A673 (cell line): ENCODE data around the gene GDF7. TPM values are rescaled to one million over a fixed set of nuclear protein-coding genes. Genes with fewer than 3 reads are reported as not detected.

ENCODE experiments used
- BruUV-seq: library from RNA; stranded (reverse); fragments of 400-500 nt; replicated peaks from 2 replicates; lab custom pipeline; 2021; lab: Mats Ljungman, UMichigan
- CTCF ChIA-PET: fragments of 300-600 bp; sonication (Branson Sonifier 250); formaldehyde crosslinking; loops from one replicate; lab custom pipeline; 2022; ENCODE audit warnings: antibody characterized with exemption; lab: Charles Lee
- POLR2A ChIA-PET: fragments of 300-600 bp; sonication (Branson Sonifier 250); formaldehyde crosslinking; loops from one replicate; lab custom pipeline; 2022; ENCODE audit warnings: antibody characterized with exemption; ENCODE audit not compliant: low non-redundant PET; lab: Charles Lee
- DNase-seq: peaks from one replicate; pipeline ENCODE4 v3.0.0-alpha.2; 2015; ENCODE audit warnings: low spot score
- H3K27ac ChIP-seq: fragments of 200-600 bp; sonication (generic); 2 replicates; pipeline ENCODE4 v1.5.1; 2016; ENCODE audit warnings: mixed run types, low read depth, mild to moderate bottlenecking, mixed read lengths, antibody characterized with exemption, low read length; ENCODE audit not compliant: poor library complexity, severe bottlenecking
- H3K27me3 ChIP-seq: fragments of 200-600 bp; sonication (generic); replicated peaks from 2 replicates; pipeline ENCODE4 v1.6.1; 2017; ENCODE audit warnings: mixed run types, low read depth, mild to moderate bottlenecking, mixed read lengths, antibody characterized with exemption, low read length; ENCODE audit not compliant: insufficient read depth, poor library complexity
- H3K36me3 ChIP-seq: fragments of 200-600 bp; sonication (generic); 2 replicates; pipeline ENCODE4 v1.6.1; 2016; ENCODE audit warnings: mixed run types, mild to moderate bottlenecking, mixed read lengths, antibody characterized with exemption, low read length; ENCODE audit not compliant: insufficient read depth, poor library complexity, severe bottlenecking
- H3K4me1 ChIP-seq: fragments of 200-600 bp; sonication (generic); 2 replicates; pipeline ENCODE4 v1.6.1; 2017; ENCODE audit warnings: mixed run types, mild to moderate bottlenecking, mixed read lengths, antibody characterized with exemption, low read length; ENCODE audit not compliant: insufficient read depth, poor library complexity, severe bottlenecking
- H3K4me3 ChIP-seq: fragments of 200-600 bp; sonication (generic); 2 replicates; pipeline ENCODE4 v1.5.1; 2016; ENCODE audit warnings: low read depth, mixed run types, mild to moderate bottlenecking, mixed read lengths, low read length; ENCODE audit not compliant: poor library complexity, severe bottlenecking
- H3K9me3 ChIP-seq: fragments of 200-600 bp; sonication (generic); 2 replicates; pipeline ENCODE4 v1.6.1; 2016; ENCODE audit warnings: mixed run types, low read depth, mild to moderate bottlenecking, mixed read lengths, antibody characterized with exemption, low read length; ENCODE audit not compliant: poor library complexity, severe bottlenecking
- EZH2 ChIP-seq: fragments of 200-600 bp; sonication (generic); IDR thresholded peaks from 2 replicates; pipeline ENCODE4 v1.6.1; 2017; ENCODE audit warnings: borderline replicate concordance, low read depth, mild to moderate bottlenecking, mixed read lengths, antibody characterized with exemption, low read length; ENCODE audit not compliant: poor library complexity, severe bottlenecking
- intact Hi-C: fragments of 100-400 bp; cut with micrococcal nuclease; formaldehyde crosslinking; loops from one replicate; pipeline ENCODE4 v1.10.0; 2022; ENCODE audit not compliant: unreplicated experiment
- total RNA-seq: library from RNA; stranded (reverse); gene quantifications from 2 replicates; pipeline ENCODE4 v1.2.3, GENCODE V29; 2021
- TF ChIP-seq, protein P1 (sequence below): fragments of 300-800, 200-600 bp; sonication (generic); conservative IDR thresholded peaks from 2 replicates; pipeline ENCODE4 v1.5.1; 2017; ENCODE audit warnings: low read depth, mild to moderate bottlenecking, antibody characterized with exemption, low read length, moderate library complexity, mixed read lengths

Gene GDF7
- total RNA-seq, 1 experiment from 2014 or later: not detected

DNA sequence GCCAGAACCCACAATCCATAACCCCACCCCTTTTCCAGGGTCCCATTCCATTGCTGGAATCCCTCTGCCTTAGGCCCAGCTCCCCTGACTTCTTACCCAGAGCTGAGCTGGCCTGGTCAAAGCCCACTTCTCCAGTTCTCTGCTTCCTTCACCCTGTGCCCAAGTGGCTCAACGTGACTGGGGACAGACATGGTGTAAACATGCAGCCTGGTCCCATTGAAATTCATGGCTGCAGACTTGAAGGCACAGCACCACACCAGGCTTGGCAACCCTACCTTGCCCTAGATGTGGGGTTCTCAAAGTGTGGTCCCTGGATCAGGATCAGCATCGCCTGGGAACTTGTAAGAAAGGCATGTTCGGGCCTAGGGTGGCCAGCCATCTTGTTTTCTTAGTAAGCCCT lies 19.7 kb upstream of the GDF7 start:
- no peaks in the 10 kb centered on the region for H3K4me1 ChIP-seq
- no peak for DNase-seq
- intact Hi-C loops: loop anchor here (10.0 kb wide), 1 partner anchor 422 kb away; the partner anchor contains the start of gene SDC1
- H3K27ac ChIP-seq: no peak overlapping the region
- H3K36me3 ChIP-seq: no peaks in the 10 kb centered on the region
- no peak overlapping the region for H3K4me3 ChIP-seq
- POLR2A ChIA-PET: no interaction called here
- H3K9me3 ChIP-seq: no peaks in the 10 kb centered on the region
- no peak for TF ChIP-seq EZH2
- TF ChIP-seq, protein P1, sequence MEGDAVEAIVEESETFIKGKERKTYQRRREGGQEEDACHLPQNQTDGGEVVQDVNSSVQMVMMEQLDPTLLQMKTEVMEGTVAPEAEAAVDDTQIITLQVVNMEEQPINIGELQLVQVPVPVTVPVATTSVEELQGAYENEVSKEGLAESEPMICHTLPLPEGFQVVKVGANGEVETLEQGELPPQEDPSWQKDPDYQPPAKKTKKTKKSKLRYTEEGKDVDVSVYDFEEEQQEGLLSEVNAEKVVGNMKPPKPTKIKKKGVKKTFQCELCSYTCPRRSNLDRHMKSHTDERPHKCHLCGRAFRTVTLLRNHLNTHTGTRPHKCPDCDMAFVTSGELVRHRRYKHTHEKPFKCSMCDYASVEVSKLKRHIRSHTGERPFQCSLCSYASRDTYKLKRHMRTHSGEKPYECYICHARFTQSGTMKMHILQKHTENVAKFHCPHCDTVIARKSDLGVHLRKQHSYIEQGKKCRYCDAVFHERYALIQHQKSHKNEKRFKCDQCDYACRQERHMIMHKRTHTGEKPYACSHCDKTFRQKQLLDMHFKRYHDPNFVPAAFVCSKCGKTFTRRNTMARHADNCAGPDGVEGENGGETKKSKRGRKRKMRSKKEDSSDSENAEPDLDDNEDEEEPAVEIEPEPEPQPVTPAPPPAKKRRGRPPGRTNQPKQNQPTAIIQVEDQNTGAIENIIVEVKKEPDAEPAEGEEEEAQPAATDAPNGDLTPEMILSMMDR: no peak
- no peaks in the 10 kb centered on the region for H3K27me3 ChIP-seq
- BruUV-seq: no TSS peak
- CTCF ChIA-PET: interaction anchor here (1.7 kb wide), 1 partner anchor 14 kb away, joined by 4 read pairs; no protein-coding TSS in a partner anchor

DNA sequence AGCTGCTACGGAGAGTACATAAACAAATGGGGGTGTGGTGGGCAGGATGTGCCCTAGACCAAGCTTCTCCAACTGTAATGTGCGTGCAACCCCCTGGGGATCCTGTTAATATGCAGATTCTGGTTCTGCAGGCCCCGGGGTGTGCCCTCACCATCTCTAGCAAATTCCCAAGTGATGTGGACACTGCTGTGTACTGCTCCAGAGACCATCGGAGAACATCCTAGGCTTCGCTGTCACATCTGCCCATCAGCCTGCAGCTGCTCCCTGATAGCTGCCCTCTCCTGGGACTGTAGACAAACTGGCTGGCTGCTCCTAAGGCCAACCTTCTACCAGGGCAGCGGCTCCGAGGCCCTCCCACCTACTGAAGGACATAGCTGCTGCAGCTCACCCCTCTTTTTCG lies 19.2 kb upstream of the GDF7 start:
- no peak overlapping the region for H3K4me3 ChIP-seq
- no peaks in the 10 kb centered on the region for H3K9me3 ChIP-seq
- BruUV-seq: no TSS peak
- ChIA-PET CTCF (interaction anchor here (1.7 kb wide), 1 partner anchor 14 kb away, joined by 4 read pairs; no protein-coding TSS in a partner anchor), POLR2A (no interaction called here)
- H3K4me1 ChIP-seq: no peaks in the 10 kb centered on the region
- no peaks in the 10 kb centered on the region for H3K27me3 ChIP-seq
- intact Hi-C loops: loop anchor here (10.0 kb wide), 1 partner anchor 423 kb away; the partner anchor contains the start of gene SDC1
- no peaks in the 10 kb centered on the region for H3K36me3 ChIP-seq
- TF ChIP-seq EZH2: no peak
- DNase-seq: no peak
- H3K27ac ChIP-seq: no peak overlapping the region

DNA sequence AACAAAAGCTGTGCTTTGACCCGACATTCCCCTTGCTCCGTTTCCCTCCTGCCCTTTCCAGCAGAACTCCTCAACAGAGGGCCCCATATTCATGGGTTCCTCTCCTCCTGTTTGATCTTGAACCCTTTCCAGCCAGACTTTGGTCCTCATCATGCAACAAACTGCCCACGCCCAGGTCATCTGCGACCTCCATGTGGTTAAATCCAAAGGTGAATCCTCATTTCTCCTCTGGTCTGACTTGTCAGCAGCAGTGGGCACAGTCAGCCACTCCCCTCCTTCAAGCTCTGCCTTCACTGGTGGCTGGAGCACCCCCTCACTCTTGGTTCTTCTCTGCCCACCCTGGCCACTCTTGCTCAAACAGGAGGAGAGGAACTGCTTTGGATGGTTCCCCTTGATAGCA lies 18.7 kb upstream of the GDF7 start:
- no TSS peak for BruUV-seq
- ChIA-PET CTCF (interaction anchor here (1.7 kb wide), 1 partner anchor 13 kb away, joined by 4 read pairs; no protein-coding TSS in a partner anchor), POLR2A (no interaction called here)
- Histone ChIP-seq H3K9me3 (no peaks in the 10 kb centered on the region), H3K4me1 (no peaks in the 10 kb centered on the region), H3K4me3 (no peak overlapping the region), H3K36me3 (no peaks in the 10 kb centered on the region), H3K27ac (no peak overlapping the region), H3K27me3 (no peaks in the 10 kb centered on the region)
- intact Hi-C loops: loop anchor here (10.0 kb wide), 1 partner anchor 423 kb away; the partner anchor contains the start of gene SDC1
- no peak for DNase-seq
- TF ChIP-seq, protein P1: no peak
- TF ChIP-seq EZH2: no peak

DNA sequence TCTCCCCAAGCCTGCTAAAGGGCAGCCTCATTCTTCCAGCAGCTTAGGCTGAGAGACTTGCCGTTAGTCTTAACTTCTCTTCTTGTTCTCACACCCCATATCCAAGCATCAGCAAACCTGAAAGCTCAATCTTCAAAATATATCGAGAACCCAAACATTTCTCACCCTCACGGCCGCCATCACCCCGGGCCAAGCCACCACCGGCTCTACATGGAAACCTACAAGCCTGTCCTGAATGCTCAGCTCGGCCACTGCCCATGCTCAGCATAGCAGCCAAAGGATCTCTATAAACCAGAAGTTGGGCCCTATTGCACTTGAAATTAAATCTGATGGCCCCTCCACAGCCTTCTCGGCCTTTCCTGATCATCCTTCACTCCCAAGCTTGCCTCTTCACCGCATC lies 18.1 kb upstream of the GDF7 start:
- DNase-seq: no peak
- Histone ChIP-seq H3K9me3 (no peaks in the 10 kb centered on the region), H3K27ac (no peak overlapping the region), H3K27me3 (no peaks in the 10 kb centered on the region), H3K4me3 (no peak overlapping the region), H3K4me1 (no peaks in the 10 kb centered on the region), H3K36me3 (no peaks in the 10 kb centered on the region)
- no TSS peak for BruUV-seq
- TF ChIP-seq, protein P1: no peak
- no peak for TF ChIP-seq EZH2
- CTCF ChIA-PET: interaction anchor here (1.7 kb wide), 1 partner anchor 13 kb away, joined by 4 read pairs; no protein-coding TSS in a partner anchor
- intact Hi-C loops: loop anchor here (10.0 kb wide), 1 partner anchor 424 kb away; the partner anchor contains the start of gene SDC1
- POLR2A ChIA-PET: no interaction called here
